ENCODE measurements around the gene MLNR.

MLNR gene

GRCh38 chr13:49226613-49227012, 6.5 kb downstream of the MLNR start:
- no peak for DNase-seq

- no peak for DNase-seq
Observed at GRCh38 chr13:49234741-49235140, 14.6 kb downstream of the MLNR start.

- no peak for DNase-seq
Observed at GRCh38 chr13:49235856-49236431, 15.8 kb downstream of the MLNR start.

GRCh38 chr13:49238621-49239020, 18.5 kb downstream of the MLNR start:
- no peak for DNase-seq

- DNase-seq: no peak
Observed at GRCh38 chr13:49240017-49240416, 19.9 kb downstream of the MLNR start.

- no peak for DNase-seq
Observed at GRCh38 chr13:49241296-49241695, 21.2 kb downstream of the MLNR start.

- DNase-seq: no peak
Observed at GRCh38 chr13:49245101-49245500, 25.0 kb downstream of the MLNR start.

- no peak for DNase-seq
Observed at GRCh38 chr13:49246850-49247642, 26.9 kb downstream of the MLNR start.

GRCh38 chr13:49247643-49248621, 27.8 kb downstream of the MLNR start, which contains the start of gene CDADC1:
CDADC1 (plus strand) TSS chr13:49247925; CDS start chr13:49248038, 113 bp downstream.
- DNase-seq: peak; percentile 95

GRCh38 chr13:49248622-49249002, 28.5 kb downstream of the MLNR start:
- peak; percentile 61 for DNase-seq

- DNase-seq: no peak
Observed at GRCh38 chr13:49251326-49251725, 31.2 kb downstream of the MLNR start.

GRCh38 chr13:49253310-49253709, 33.2 kb downstream of the MLNR start:
- peak; percentile 52 for DNase-seq

- peak; percentile 83 for DNase-seq
Observed at GRCh38 chr13:49254007-49254406, 33.9 kb downstream of the MLNR start.

- DNase-seq: no peak
Observed at GRCh38 chr13:49256841-49257240, 36.7 kb downstream of the MLNR start.

- DNase-seq: no peak
Observed at GRCh38 chr13:49258089-49258796, 38.1 kb downstream of the MLNR start.

- no peak for DNase-seq
Observed at GRCh38 chr13:49259586-49259985, 39.4 kb downstream of the MLNR start.

GRCh38 chr13:49262634-49263033, 42.5 kb downstream of the MLNR start:
- no peak for DNase-seq

GRCh38 chr13:49265822-49266221, 45.7 kb downstream of the MLNR start:
- no peak for DNase-seq

GRCh38 chr13:49271264-49271663, 51.1 kb downstream of the MLNR start:
- DNase-seq: no peak

Measured in GF-D8 (cell line).